HEK293 (cell line): ENCODE data around the gene PCBP4.
A peak's percentile ranks its signal among the peaks of the same experiment; 100 is the strongest.

ENCODE experiments used
- CTCF ChIA-PET: fragments of 350-600 bp; formaldehyde crosslinking; extraction: SDS; loops from one replicate; lab custom pipeline; 2021; ENCODE audit warnings: antibody characterized with exemption; lab: Yijun Ruan, JAX
- POLR2A ChIA-PET: fragments of 300-600 bp; formaldehyde crosslinking; extraction: SDS; loops from one replicate; lab custom pipeline; 2020; ENCODE audit warnings: antibody characterized with exemption, inconsistent platforms; lab: Yijun Ruan, JAX
- H3K27ac ChIP-seq: fragments of 200-500 bp; sonication (Bioruptor generic); 2 replicates; pipeline ENCODE4 v1.5.1; 2014; ENCODE audit warnings: low read depth, low read length, control low read depth, inconsistent platforms; ENCODE audit errors: extremely low read depth
- H3K36me3 ChIP-seq, 2 experiments: fragments of 200-500 bp in 1 of 2; sonication (Bioruptor generic) in 1 of 2; 1 replicate in 1 of 2; 2 replicates in 1 of 2; pipeline ENCODE4 v1.5.1; 2014 to 2017; ENCODE audit warnings: inconsistent platforms in 2 of 2, low read length in 2 of 2; ENCODE audit not compliant: control insufficient read depth in 2 of 2, insufficient read depth in 1 of 2
- H3K4me1 ChIP-seq: fragments of 200-500 bp; sonication (Bioruptor generic); 2 replicates; pipeline ENCODE4 v1.5.1; 2014; ENCODE audit warnings: mild to moderate bottlenecking, low read length, inconsistent platforms; ENCODE audit not compliant: control insufficient read depth, insufficient read depth
- H3K4me3 ChIP-seq: 2 replicates; pipeline ENCODE4 v1.5.1; 2011; ENCODE audit warnings: low read depth, mild to moderate bottlenecking, control low read depth, low read length, moderate library complexity
- H3K9me3 ChIP-seq: fragments of 200-500 bp; sonication (Bioruptor generic); 2 replicates; pipeline ENCODE4 v1.5.1; 2014; ENCODE audit warnings: low read depth, low read length, inconsistent platforms; ENCODE audit not compliant: control insufficient read depth, insufficient read depth
- YY2 ChIP-seq: fragments of 450-650 bp; formaldehyde crosslinking; IDR thresholded peaks from 2 replicates; pipeline ENCODE4 v1.5.1; 2016; ENCODE audit warnings: missing biosample characterization, missing genetic modification characterization
- ZBTB7A ChIP-seq: fragments of 450-650 bp; formaldehyde crosslinking; IDR thresholded peaks from 2 replicates; pipeline ENCODE4 v1.5.1; 2016; ENCODE audit warnings: low read depth, missing biosample characterization, missing genetic modification characterization
- ZFP37 ChIP-seq: fragments of 450-650 bp; formaldehyde crosslinking; IDR thresholded peaks from 2 replicates; pipeline ENCODE4 v1.5.1; 2016; ENCODE audit warnings: missing biosample characterization, missing genetic modification characterization
- ZNF19 ChIP-seq: fragments of 450-650 bp; formaldehyde crosslinking; IDR thresholded peaks from 2 replicates; pipeline ENCODE4; 2016; ENCODE audit warnings: missing biosample characterization, missing genetic modification characterization, low read depth
- ZNF350 ChIP-seq: fragments of 450-650 bp; formaldehyde crosslinking; IDR thresholded peaks from 2 replicates; pipeline ENCODE4 v1.5.0; 2017; ENCODE audit warnings: missing biosample characterization, mild to moderate bottlenecking, missing genetic modification characterization
- ZNF366 ChIP-seq: fragments of 450-650 bp; formaldehyde crosslinking; conservative IDR thresholded peaks from 2 replicates; pipeline ENCODE4 v1.5.1; 2016; ENCODE audit warnings: missing biosample characterization, missing genetic modification characterization
- ZNF423 ChIP-seq: fragments of 450-650 bp; formaldehyde crosslinking; IDR thresholded peaks from 2 replicates; pipeline ENCODE4 v1.5.1; 2016; ENCODE audit warnings: missing biosample characterization, missing genetic modification characterization
- ZNF433 ChIP-seq: fragments of 450-650 bp; formaldehyde crosslinking; IDR thresholded peaks from 2 replicates; pipeline ENCODE4 v1.5.1; 2016; ENCODE audit warnings: missing biosample characterization, missing genetic modification characterization, low read depth
- ZNF555 ChIP-seq: fragments of 450-650 bp; formaldehyde crosslinking; conservative IDR thresholded peaks from 2 replicates; pipeline ENCODE4 v1.5.1; 2017; ENCODE audit warnings: missing biosample characterization, mild to moderate bottlenecking, missing genetic modification characterization, inconsistent platforms
- ZNF560 ChIP-seq: fragments of 450-650 bp; formaldehyde crosslinking; IDR thresholded peaks from 2 replicates; pipeline ENCODE4 v1.5.1; 2017; ENCODE audit warnings: missing biosample characterization, missing genetic modification characterization, borderline replicate concordance
- ZNF658 ChIP-seq: fragments of 450-650 bp; formaldehyde crosslinking; IDR thresholded peaks from 2 replicates; pipeline ENCODE4; 2016; ENCODE audit warnings: missing biosample characterization, missing genetic modification characterization
- ZNF777 ChIP-seq: fragments of 450-650 bp; formaldehyde crosslinking; IDR thresholded peaks from 2 replicates; pipeline ENCODE4 v1.5.1; 2017; ENCODE audit warnings: missing biosample characterization, missing genetic modification characterization, borderline replicate concordance
- ZSCAN30 ChIP-seq: fragments of 450-650 bp; IDR thresholded peaks from 2 replicates; pipeline ENCODE4 v1.5.1; 2018; ENCODE audit warnings: missing biosample characterization, mild to moderate bottlenecking, missing genetic modification characterization, moderate library complexity
- TF ChIP-seq, protein P1 (sequence below): fragments of 450-650 bp; formaldehyde crosslinking; IDR thresholded peaks from 2 replicates; pipeline ENCODE4 v1.5.1; 2016; ENCODE audit warnings: missing biosample characterization, missing genetic modification characterization
- TF ChIP-seq, protein P2 (sequence below): fragments of 450-650 bp; IDR thresholded peaks from 2 replicates; pipeline ENCODE4 v1.5.1; 2018; ENCODE audit warnings: missing biosample characterization, missing genetic modification characterization
- TF ChIP-seq, protein P3 (sequence below): fragments of 450-650 bp; formaldehyde crosslinking; IDR thresholded peaks from 2 replicates; pipeline ENCODE4 v1.5.0; 2017; ENCODE audit warnings: missing biosample characterization, missing genetic modification characterization, borderline replicate concordance
- TF ChIP-seq, protein P4 (sequence below): fragments of 450-650 bp; formaldehyde crosslinking; conservative IDR thresholded peaks from 2 replicates; pipeline ENCODE4 v1.5.1; 2016; ENCODE audit warnings: low read depth, missing biosample characterization, missing genetic modification characterization

PCBP4 gene

DNA sequence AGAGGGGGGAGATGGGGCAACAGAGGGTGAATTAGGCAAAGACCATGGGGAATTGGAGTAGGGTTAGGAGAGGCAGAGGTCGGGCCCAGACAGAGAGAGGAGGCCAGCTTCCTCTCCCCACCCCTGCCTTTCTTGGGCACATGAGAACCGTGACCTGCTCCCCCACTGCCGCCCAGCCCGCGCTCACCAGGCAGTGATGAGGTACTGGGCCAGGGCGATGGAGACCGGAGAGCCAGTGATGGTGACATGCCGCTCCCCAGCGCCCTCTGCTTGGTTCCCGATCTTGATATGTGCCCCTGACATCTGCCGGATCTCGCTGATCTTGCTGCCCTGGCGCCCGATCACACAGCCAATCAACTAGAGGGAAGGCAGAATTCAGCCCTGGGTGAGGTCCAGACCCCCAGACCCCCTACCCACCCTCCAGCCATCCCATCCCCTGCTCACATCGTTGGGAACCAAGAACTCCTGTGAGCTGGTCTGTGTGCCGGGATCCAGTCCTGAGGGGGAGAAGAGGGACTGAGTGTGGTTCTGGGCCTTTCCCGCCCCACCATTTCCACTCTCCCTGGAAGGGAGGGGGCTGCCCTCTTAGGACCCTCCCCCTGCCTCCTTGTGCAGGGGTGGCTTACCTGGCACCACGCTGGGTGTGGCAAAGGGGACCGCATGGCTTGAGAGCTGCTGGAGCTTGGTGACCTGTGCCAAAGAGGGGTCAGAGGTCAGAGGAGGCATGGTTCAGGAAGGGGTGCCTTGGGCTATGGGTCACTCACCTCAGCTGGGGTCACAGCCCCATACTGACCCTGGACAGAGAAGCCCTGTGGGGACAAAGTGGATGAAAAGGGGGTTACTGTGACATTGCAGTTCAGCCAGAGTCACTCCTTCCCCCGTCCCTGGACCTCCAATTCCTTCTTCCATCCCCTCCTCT, 8.4 kb downstream of the PCBP4 start:
- TF ChIP-seq ZFP37, result no peak
- TF ChIP-seq ZNF366 (tag by site-specific recombination), result 0 out of 2 replicates have a peak, but pooled peaks have one; percentile 4
- TF ChIP-seq, all 188 proteins: peak for 1
- CTCF ChIA-PET, result interaction anchor here (1.3 to 1.4 kb wide), 2 partner anchors 15 to 17 kb away, joined by 4 read pairs; partner anchors contain the start of genes ABHD14B and RRP9
- POLR2A ChIA-PET, result no interaction called here
- Histone ChIP-seq H3K27ac (no peak overlapping the region), H3K4me3 (no peak overlapping the region), H3K36me3 (peaks cover 0 to 35% of the 10 kb centered on the region in 2 experiments; a peak in 1 of 3 replicates), H3K9me3 (no peaks in the 10 kb centered on the region), H3K4me1 (no peaks in the 10 kb centered on the region)

DNA sequence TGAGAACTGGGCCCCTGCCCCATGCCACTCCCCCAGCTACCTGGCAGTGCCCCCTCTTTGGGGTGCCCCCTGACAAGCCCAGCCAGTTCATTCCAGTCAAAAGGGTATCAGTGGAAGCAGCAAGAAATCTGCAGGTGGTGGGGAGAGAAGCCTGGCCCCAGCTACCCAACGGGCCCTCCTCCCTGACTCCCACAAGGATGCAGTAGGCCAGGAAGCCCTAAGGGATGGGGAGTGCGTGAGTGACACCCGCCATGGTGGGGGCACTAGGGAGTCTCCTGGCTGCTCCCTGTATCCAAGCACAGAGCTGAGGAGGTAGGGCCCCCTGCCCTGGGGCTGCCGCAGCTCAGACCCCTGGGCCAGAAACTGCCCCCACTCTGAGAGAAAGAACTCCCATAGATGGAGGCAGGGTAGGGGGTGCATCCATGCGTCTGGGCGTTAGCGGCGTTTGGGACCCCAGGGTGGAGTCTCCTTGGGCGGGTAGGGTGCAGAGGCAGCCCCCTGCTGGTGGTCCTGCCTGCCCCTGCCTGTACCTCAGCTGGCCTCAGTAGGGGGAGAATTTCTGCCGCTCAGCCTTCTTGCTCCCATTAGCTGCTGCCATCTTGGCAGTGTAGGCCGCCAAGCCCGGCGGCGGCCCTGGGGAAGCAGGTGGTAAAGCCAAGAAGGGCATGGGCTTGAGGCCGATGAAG, 9.6 kb downstream of the PCBP4 start:
- ChIA-PET CTCF (interaction anchor here (1.1 to 1.2 kb wide), 2 partner anchors 15 to 16 kb away, joined by 3 to 7 read pairs; partner anchors contain the start of genes ABHD14B and PARP3), POLR2A (interaction anchor here (1.3 kb wide), 1 partner anchor 38 kb away, joined by 3 read pairs; the partner anchor contains the start of gene RPL29)
- Histone ChIP-seq H3K9me3 (no peaks in the 10 kb centered on the region), H3K27ac (no peak overlapping the region), H3K4me3 (no peak overlapping the region), H3K36me3 (peaks cover 0 to 35% of the 10 kb centered on the region in 2 experiments; a peak in 1 of 3 replicates), H3K4me1 (no peaks in the 10 kb centered on the region)
- TF ChIP-seq ZNF555 (no peak), ZNF777 (tag by site-specific recombination) (no peak), ZNF560 (tag by site-specific recombination) (no peak), ZNF433 (tag by site-specific recombination) (no peak), ZNF423 (tag by site-specific recombination) (no peak), ZNF19 (no peak), ZSCAN30 (no peak), ZNF350 (tag by site-specific recombination) (no peak), ZNF658 (tag by site-specific recombination) (no peak), ZBTB7A (tag by site-specific recombination) (no peak), YY2 (tag by site-specific recombination) (no peak)
- TF ChIP-seq, protein P1, sequence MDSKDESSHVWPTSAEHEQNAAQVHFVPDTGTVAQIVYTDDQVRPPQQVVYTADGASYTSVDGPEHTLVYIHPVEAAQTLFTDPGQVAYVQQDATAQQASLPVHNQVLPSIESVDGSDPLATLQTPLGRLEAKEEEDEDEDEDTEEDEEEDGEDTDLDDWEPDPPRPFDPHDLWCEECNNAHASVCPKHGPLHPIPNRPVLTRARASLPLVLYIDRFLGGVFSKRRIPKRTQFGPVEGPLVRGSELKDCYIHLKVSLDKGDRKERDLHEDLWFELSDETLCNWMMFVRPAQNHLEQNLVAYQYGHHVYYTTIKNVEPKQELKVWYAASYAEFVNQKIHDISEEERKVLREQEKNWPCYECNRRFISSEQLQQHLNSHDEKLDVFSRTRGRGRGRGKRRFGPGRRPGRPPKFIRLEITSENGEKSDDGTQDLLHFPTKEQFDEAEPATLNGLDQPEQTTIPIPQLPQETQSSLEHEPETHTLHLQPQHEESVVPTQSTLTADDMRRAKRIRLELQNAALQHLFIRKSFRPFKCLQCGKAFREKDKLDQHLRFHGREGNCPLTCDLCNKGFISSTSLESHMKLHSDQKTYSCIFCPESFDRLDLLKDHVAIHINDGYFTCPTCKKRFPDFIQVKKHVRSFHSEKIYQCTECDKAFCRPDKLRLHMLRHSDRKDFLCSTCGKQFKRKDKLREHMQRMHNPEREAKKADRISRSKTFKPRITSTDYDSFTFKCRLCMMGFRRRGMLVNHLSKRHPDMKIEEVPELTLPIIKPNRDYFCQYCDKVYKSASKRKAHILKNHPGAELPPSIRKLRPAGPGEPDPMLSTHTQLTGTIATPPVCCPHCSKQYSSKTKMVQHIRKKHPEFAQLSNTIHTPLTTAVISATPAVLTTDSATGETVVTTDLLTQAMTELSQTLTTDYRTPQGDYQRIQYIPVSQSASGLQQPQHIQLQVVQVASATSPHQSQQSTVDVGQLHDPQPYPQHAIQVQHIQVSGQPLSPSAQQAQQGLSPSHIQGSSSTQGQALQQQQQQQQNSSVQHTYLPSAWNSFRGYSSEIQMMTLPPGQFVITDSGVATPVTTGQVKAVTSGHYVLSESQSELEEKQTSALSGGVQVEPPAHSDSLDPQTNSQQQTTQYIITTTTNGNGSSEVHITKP, result no peak
- TF ChIP-seq, protein P2, sequence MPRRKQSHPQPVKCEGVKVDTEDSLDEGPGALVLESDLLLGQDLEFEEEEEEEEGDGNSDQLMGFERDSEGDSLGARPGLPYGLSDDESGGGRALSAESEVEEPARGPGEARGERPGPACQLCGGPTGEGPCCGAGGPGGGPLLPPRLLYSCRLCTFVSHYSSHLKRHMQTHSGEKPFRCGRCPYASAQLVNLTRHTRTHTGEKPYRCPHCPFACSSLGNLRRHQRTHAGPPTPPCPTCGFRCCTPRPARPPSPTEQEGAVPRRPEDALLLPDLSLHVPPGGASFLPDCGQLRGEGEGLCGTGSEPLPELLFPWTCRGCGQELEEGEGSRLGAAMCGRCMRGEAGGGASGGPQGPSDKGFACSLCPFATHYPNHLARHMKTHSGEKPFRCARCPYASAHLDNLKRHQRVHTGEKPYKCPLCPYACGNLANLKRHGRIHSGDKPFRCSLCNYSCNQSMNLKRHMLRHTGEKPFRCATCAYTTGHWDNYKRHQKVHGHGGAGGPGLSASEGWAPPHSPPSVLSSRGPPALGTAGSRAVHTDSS (tag by site-specific recombination), result no peak
- TF ChIP-seq, protein P3, sequence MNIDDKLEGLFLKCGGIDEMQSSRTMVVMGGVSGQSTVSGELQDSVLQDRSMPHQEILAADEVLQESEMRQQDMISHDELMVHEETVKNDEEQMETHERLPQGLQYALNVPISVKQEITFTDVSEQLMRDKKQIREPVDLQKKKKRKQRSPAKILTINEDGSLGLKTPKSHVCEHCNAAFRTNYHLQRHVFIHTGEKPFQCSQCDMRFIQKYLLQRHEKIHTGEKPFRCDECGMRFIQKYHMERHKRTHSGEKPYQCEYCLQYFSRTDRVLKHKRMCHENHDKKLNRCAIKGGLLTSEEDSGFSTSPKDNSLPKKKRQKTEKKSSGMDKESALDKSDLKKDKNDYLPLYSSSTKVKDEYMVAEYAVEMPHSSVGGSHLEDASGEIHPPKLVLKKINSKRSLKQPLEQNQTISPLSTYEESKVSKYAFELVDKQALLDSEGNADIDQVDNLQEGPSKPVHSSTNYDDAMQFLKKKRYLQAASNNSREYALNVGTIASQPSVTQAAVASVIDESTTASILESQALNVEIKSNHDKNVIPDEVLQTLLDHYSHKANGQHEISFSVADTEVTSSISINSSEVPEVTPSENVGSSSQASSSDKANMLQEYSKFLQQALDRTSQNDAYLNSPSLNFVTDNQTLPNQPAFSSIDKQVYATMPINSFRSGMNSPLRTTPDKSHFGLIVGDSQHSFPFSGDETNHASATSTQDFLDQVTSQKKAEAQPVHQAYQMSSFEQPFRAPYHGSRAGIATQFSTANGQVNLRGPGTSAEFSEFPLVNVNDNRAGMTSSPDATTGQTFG (tag by site-specific recombination), result no peak
- TF ChIP-seq, protein P4, sequence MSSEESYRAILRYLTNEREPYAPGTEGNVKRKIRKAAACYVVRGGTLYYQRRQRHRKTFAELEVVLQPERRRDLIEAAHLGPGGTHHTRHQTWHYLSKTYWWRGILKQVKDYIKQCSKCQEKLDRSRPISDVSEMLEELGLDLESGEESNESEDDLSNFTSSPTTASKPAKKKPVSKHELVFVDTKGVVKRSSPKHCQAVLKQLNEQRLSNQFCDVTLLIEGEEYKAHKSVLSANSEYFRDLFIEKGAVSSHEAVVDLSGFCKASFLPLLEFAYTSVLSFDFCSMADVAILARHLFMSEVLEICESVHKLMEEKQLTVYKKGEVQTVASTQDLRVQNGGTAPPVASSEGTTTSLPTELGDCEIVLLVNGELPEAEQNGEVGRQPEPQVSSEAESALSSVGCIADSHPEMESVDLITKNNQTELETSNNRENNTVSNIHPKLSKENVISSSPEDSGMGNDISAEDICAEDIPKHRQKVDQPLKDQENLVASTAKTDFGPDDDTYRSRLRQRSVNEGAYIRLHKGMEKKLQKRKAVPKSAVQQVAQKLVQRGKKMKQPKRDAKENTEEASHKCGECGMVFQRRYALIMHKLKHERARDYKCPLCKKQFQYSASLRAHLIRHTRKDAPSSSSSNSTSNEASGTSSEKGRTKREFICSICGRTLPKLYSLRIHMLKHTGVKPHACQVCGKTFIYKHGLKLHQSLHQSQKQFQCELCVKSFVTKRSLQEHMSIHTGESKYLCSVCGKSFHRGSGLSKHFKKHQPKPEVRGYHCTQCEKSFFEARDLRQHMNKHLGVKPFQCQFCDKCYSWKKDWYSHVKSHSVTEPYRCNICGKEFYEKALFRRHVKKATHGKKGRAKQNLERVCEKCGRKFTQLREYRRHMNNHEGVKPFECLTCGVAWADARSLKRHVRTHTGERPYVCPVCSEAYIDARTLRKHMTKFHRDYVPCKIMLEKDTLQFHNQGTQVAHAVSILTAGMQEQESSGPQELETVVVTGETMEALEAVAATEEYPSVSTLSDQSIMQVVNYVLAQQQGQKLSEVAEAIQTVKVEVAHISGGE (tag by site-specific recombination), result no peak
